H1 (cell line): Measurements from ENCODE around the gene PCDH19. TPM values are rescaled to one million over a fixed set of nuclear protein-coding genes. Genes with fewer than 3 reads are reported as not detected.

Source experiments
- CTCF ChIA-PET: fragments of 300-600 bp; sonication (Branson Sonifier 250); formaldehyde crosslinking; loops from one replicate; lab custom pipeline; 2021; ENCODE audit not compliant: partially characterized antibody; lab: Charles Lee
- POLR2A ChIA-PET: fragments of 300-600 bp; sonication (Branson Sonifier 250); formaldehyde crosslinking; loops from one replicate; lab custom pipeline; 2021; ENCODE audit warnings: inconsistent platforms; ENCODE audit not compliant: partially characterized antibody; lab: Charles Lee
- DNase-seq, 2 experiments: peaks; one replicate each; pipeline versions ENCODE4 v3.0.0 to v3.0.0-alpha.2; 2010 to 2022; ENCODE audit warnings: low spot score in 2 of 2, low read depth in 1 of 2, mixed read lengths in 1 of 2
- FAIRE-seq: peaks from 2 replicates; lab custom pipeline; 2011; peaks lifted over from hg19 to GRCh38; lab: Jason Lieb, UNC
- H2AFZ ChIP-seq: 2 replicates; pipeline ENCODE4 v1.8.1; 2012; ENCODE audit warnings: low read length, inconsistent platforms
- H2AK5ac ChIP-seq: 2 replicates; pipeline ENCODE4 v1.6.1; 2013; ENCODE audit warnings: low read depth, low read length
- H2BK120ac ChIP-seq: replicated peaks from 2 replicates; pipeline ENCODE3; 2013; ENCODE audit warnings: low read depth, low read length, inconsistent platforms
- H2BK12ac ChIP-seq: 2 replicates; pipeline ENCODE4 v1.6.1; 2013; ENCODE audit warnings: low read depth, low read length
- H2BK15ac ChIP-seq: 2 replicates; pipeline ENCODE4 v1.6.1; 2013; ENCODE audit warnings: low read length
- H2BK20ac ChIP-seq: 2 replicates; pipeline ENCODE4 v1.6.1; 2013; ENCODE audit warnings: low read length
- H2BK5ac ChIP-seq: 2 replicates; pipeline ENCODE4 v1.6.1; 2013; ENCODE audit warnings: low read depth, low read length
- H3K14ac ChIP-seq: 2 replicates; pipeline ENCODE4 v1.6.1; 2013; ENCODE audit warnings: inconsistent platforms; ENCODE audit not compliant: insufficient read length
- H3K18ac ChIP-seq: 2 replicates; pipeline ENCODE4 v1.6.1; 2013; ENCODE audit warnings: low read length; ENCODE audit errors: extremely low read depth
- H3K23ac ChIP-seq: 2 replicates; pipeline ENCODE4 v1.6.1; 2013; ENCODE audit warnings: inconsistent platforms; ENCODE audit not compliant: insufficient read length
- H3K23me2 ChIP-seq: 2 replicates; pipeline ENCODE4 v1.6.1; 2013; ENCODE audit warnings: low read depth, low read length
- H3K27ac ChIP-seq: 2 replicates; pipeline ENCODE4 v1.6.1; 2011; ENCODE audit warnings: low read depth, low read length, inconsistent platforms
- H3K27me3 ChIP-seq, 4 experiments: replicated peaks in 1 of 4; 1 replicate in 1 of 4; 2 replicates in 3 of 4; pipeline versions ENCODE4 v1.6.1 to v1.8.1; 2011 to 2013; ENCODE audit warnings: low read length in 3 of 4, mild to moderate bottlenecking in 3 of 4, inconsistent platforms in 2 of 4, mixed read lengths in 2 of 4, moderate library complexity in 1 of 4; ENCODE audit not compliant: control insufficient read depth in 3 of 4, insufficient read depth in 3 of 4; ENCODE audit errors: extremely low read depth in 1 of 4
- H3K36me3 ChIP-seq, 4 experiments: 2 replicates each; pipeline versions ENCODE4 v1.6.1 to v1.8.1; 2011 to 2013; ENCODE audit warnings: mild to moderate bottlenecking in 4 of 4, low read length in 3 of 4, moderate library complexity in 2 of 4, control low read depth in 1 of 4, inconsistent platforms in 1 of 4; ENCODE audit not compliant: insufficient read depth in 4 of 4, control insufficient read depth in 2 of 4
- H3K4ac ChIP-seq: replicated peaks from 2 replicates; pipeline ENCODE3; 2013; ENCODE audit warnings: low read length, low read depth, mixed read lengths, inconsistent platforms; ENCODE audit not compliant: insufficient read length
- H3K4me1 ChIP-seq, 4 experiments: replicated peaks in 1 of 4; 1 replicate in 1 of 4; 2 replicates in 3 of 4; pipeline versions ENCODE4 v1.6.1 to v1.8.1; 2011 to 2013; ENCODE audit warnings: low read length in 3 of 4, inconsistent platforms in 2 of 4, mixed read lengths in 1 of 4; ENCODE audit not compliant: insufficient read depth in 4 of 4, control insufficient read depth in 3 of 4
- H3K4me2 ChIP-seq, 2 experiments: 2 replicates each; pipeline versions ENCODE4 v1.6.1 to v1.8.1; 2011 to 2013; ENCODE audit warnings: low read depth in 2 of 2, low read length in 2 of 2, control low read depth in 1 of 2, inconsistent platforms in 1 of 2, mild to moderate bottlenecking in 1 of 2; ENCODE audit not compliant: insufficient read depth in 1 of 2
- H3K4me3 ChIP-seq, 4 experiments: fragments of 200-600, 300-600 bp in 1 of 4; sonication (generic), shearing (Covaris generic), sonication (Bioruptor Twin) in 1 of 4; 2 replicates each; pipeline versions ENCODE4 v1.5.1 to v1.8.1; 2011 to 2016; ENCODE audit warnings: low read length in 4 of 4, low read depth in 3 of 4, control low read depth in 2 of 4, inconsistent platforms in 2 of 4, mild to moderate bottlenecking in 2 of 4, mixed read lengths in 1 of 4, moderate library complexity in 1 of 4; ENCODE audit not compliant: insufficient read depth in 2 of 4; ENCODE audit errors: extremely low read depth in 1 of 4
- H3K56ac ChIP-seq: replicated peaks from 2 replicates; pipeline ENCODE3; 2013; ENCODE audit warnings: low read depth, mild to moderate bottlenecking, mixed read lengths, low read length, inconsistent platforms; ENCODE audit not compliant: insufficient read length
- H3K79me1 ChIP-seq: 2 replicates; pipeline ENCODE4 v1.6.1; 2013; ENCODE audit warnings: low read depth, low read length, control low read depth
- H3K79me2 ChIP-seq, 2 experiments: 2 replicates each; pipeline versions ENCODE4 v1.6.1 to v1.8.1; 2012 to 2013; ENCODE audit warnings: low read length in 2 of 2, mild to moderate bottlenecking in 2 of 2, inconsistent platforms in 1 of 2; ENCODE audit not compliant: insufficient read depth in 2 of 2, control insufficient read depth in 1 of 2
- H3K9ac ChIP-seq, 4 experiments: replicated peaks in 1 of 4; 1 replicate in 1 of 4; 2 replicates in 3 of 4; pipeline versions ENCODE4 v1.6.1 to v1.8.1; 2011 to 2013; ENCODE audit warnings: low read depth in 3 of 4, low read length in 3 of 4, control low read depth in 2 of 4, mild to moderate bottlenecking in 2 of 4, moderate library complexity in 2 of 4, inconsistent platforms in 1 of 4; ENCODE audit errors: extremely low read depth in 1 of 4
- H3K9me3 ChIP-seq, 2 experiments: 2 replicates each; pipeline versions ENCODE4 v1.6.1 to v1.8.1; 2012 to 2013; ENCODE audit warnings: mild to moderate bottlenecking in 2 of 2, moderate library complexity in 2 of 2, control low read depth in 1 of 2, inconsistent platforms in 1 of 2, low read depth in 1 of 2, low read length in 1 of 2, mixed read lengths in 1 of 2; ENCODE audit not compliant: insufficient read depth in 2 of 2
- H4K20me1 ChIP-seq, 2 experiments: replicated peaks in 1 of 2; 2 replicates each; pipeline versions ENCODE3 to v1.8.1; 2011 to 2013; ENCODE audit warnings: inconsistent platforms in 2 of 2, low read length in 2 of 2, mild to moderate bottlenecking in 1 of 2; ENCODE audit not compliant: insufficient read depth in 2 of 2, control insufficient read depth in 1 of 2
- H4K5ac ChIP-seq: 2 replicates; pipeline ENCODE4 v1.6.1; 2013; ENCODE audit warnings: low read length, low read depth, mixed read lengths, inconsistent platforms; ENCODE audit not compliant: insufficient read length
- H4K8ac ChIP-seq: 2 replicates; pipeline ENCODE4 v1.8.0; 2013; ENCODE audit warnings: mild to moderate bottlenecking, moderate library complexity, low read length, inconsistent platforms; ENCODE audit not compliant: insufficient read depth; ENCODE audit errors: extremely low read depth
- H4K91ac ChIP-seq: replicated peaks from 2 replicates; pipeline ENCODE3; 2013; ENCODE audit warnings: low read length, mixed read lengths, inconsistent platforms; ENCODE audit not compliant: insufficient read length
- E2F6 ChIP-seq: IDR thresholded peaks from 2 replicates; pipeline ENCODE4 v1.6.1; 2012; ENCODE audit warnings: inconsistent platforms
- POU5F1 ChIP-seq: IDR thresholded peaks from 2 replicates; pipeline ENCODE4 v1.6.1; 2011; ENCODE audit warnings: low read depth, mild to moderate bottlenecking, low read length, moderate library complexity
- SP1 ChIP-seq: IDR thresholded peaks from 2 replicates; pipeline ENCODE4 v1.6.1; 2011; ENCODE audit warnings: low read depth, low read length
- WGBS, 2 experiments: shearing (Covaris generic) in 1 of 2; methylation state at CpG; one replicate each; pipeline versions ENCODE4 v1.1.6 to v1.1.7; 2013 to 2015; ENCODE audit warnings: low lambda C conversion rate in 2 of 2, mixed read lengths in 2 of 2, inconsistent platforms in 1 of 2, low coverage in 1 of 2, missing lambda C conversion rate in 1 of 2; ENCODE audit not compliant: insufficient replicate concordance in 2 of 2, insufficient coverage in 1 of 2, insufficient read length in 1 of 2; ENCODE audit errors: extremely low coverage in 1 of 2, missing lambda C conversion rate in 1 of 2; 5-methylcytosine and 5-hydroxymethylcytosine counted together
- polyA plus RNA-seq, 7 experiments: library from polyadenylated mRNA; depleted of rRNA in 3 of 7; stranded (reverse) in 5 of 7; unstranded in 2 of 7; fragments of >200 nt in 5 of 7; fragments of 200-250 nt in 2 of 7; gene quantifications; 1 replicate in 5 of 7; 2 replicates in 1 of 7; 4 replicates in 1 of 7; pipeline versions ENCODE4 v1.2.1 to v1.2.3, GENCODE V29; 2011 to 2013; ENCODE audit warnings: missing spikeins in 2 of 7, mixed read lengths in 2 of 7
- total RNA-seq: library from RNA; stranded (reverse); fragmentation: NEBNext Ultra II Directional; extraction: Animal tissue kit (Norgen Biotek cat#: 25700); gene quantifications from 2 replicates; pipeline ENCODE4 v1.2.1, GENCODE V29; 2021

The PCDH19 gene
- total and polyA plus RNA-seq, 2 of the 8 experiments (the other 6 are each of a cell fraction or from before 2014, with no cell fraction given), result 0.12 to 1.2 TPM

- FAIRE-seq, result no peak
- H3K18ac ChIP-seq, result no peak overlapping the region
- no peak overlapping the region for H3K56ac ChIP-seq
- ChIA-PET POLR2A (no interaction called here), CTCF (interaction anchor here (0.8 to 1.6 kb wide), 3 partner anchors 9 to 15 kb away, joined by 3 to 5 read pairs (median 4); no protein-coding TSS in a partner anchor)
- H2BK5ac ChIP-seq, result no peak overlapping the region
- H4K91ac ChIP-seq, result no peak overlapping the region
- H3K4me2 ChIP-seq, result no peak overlapping the region
- WGBS, 2 experiments, result 79% methylated on average over 3 of the region's 3 CpGs; no CpG with 5 or more reads in 1 of the 2 experiments
- H3K27me3 ChIP-seq, result peaks cover 0 to 4% (median 1%) of the 10 kb centered on the region in 4 experiments; a peak in 1 of 7 replicates
- H2BK20ac ChIP-seq, result no peak overlapping the region
- no peak overlapping the region for H2BK120ac ChIP-seq
- no peak overlapping the region for H3K4ac ChIP-seq
- no peak overlapping the region for H4K8ac ChIP-seq
- DNase-seq, result no peak
- no peak overlapping the region for H2BK12ac ChIP-seq
- H4K5ac ChIP-seq, result no peak overlapping the region
- no peaks in the 10 kb centered on the region for H3K79me1 ChIP-seq
- no peaks in the 10 kb centered on the region for H4K20me1 ChIP-seq
- no peak overlapping the region for H3K14ac ChIP-seq
- no peaks in the 10 kb centered on the region for H3K36me3 ChIP-seq
- H2BK15ac ChIP-seq, result no peak overlapping the region
- H3K23me2 ChIP-seq, result no peaks in the 10 kb centered on the region
- no peaks in the 10 kb centered on the region for H3K79me2 ChIP-seq
- no peak overlapping the region for H3K23ac ChIP-seq
- H3K27ac ChIP-seq, result no peak overlapping the region
- H3K4me3 ChIP-seq, result no peak overlapping the region
- H3K4me1 ChIP-seq, result no peaks in the 10 kb centered on the region
- H3K9ac ChIP-seq, result no peak overlapping the region
- no peak for TF ChIP-seq E2F6
- no peak for TF ChIP-seq SP1
- TF ChIP-seq POU5F1, result no peak
- no peak overlapping the region for H2AFZ ChIP-seq
- no peaks in the 10 kb centered on the region for H3K9me3 ChIP-seq
- H2AK5ac ChIP-seq, result no peak overlapping the region
Measured at GRCh38 chrX:100356351-100356896, 53.6 kb downstream of the PCDH19 start.
